Measurements from ENCODE around the gene KCNJ1. TPM values are rescaled to one million over a fixed set of nuclear protein-coding genes. Genes with fewer than 3 reads are reported as not detected.

The KCNJ1 gene
- total and polyA plus RNA-seq, 10 of the 15 experiments (the other 5 are each of a cell fraction or from before 2014, with no cell fraction given) = not detected

DNA sequence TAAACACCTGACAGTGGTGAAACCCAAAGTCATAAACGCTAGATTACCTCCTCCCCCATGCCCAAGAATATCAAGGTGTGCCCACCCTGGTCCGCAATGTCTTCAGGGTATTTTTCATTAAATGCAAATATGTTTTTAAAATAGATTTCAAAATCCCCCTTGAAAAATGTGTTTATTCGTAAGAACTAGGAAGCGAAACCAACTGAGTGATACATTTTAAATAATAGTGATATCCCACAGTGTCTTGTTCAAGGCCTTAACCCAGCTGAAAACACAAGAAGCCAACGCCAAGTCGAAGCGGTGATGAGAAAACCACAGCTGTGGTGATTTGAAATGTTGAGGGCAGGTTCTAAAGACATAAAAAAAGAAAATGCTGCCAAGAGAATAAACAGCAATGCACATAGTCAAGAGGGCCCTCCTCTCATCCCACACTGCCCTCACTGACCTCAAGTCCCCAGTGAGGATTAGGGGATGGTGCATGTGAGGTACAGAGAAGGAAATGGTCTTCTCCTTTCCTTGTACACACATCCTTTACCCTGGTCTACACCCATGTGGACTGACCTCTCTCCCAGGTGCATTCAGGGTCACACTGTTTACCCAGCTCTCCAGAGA, 25.5 kb downstream of the KCNJ1 start (continued):
- TF ChIP-seq, protein P1, sequence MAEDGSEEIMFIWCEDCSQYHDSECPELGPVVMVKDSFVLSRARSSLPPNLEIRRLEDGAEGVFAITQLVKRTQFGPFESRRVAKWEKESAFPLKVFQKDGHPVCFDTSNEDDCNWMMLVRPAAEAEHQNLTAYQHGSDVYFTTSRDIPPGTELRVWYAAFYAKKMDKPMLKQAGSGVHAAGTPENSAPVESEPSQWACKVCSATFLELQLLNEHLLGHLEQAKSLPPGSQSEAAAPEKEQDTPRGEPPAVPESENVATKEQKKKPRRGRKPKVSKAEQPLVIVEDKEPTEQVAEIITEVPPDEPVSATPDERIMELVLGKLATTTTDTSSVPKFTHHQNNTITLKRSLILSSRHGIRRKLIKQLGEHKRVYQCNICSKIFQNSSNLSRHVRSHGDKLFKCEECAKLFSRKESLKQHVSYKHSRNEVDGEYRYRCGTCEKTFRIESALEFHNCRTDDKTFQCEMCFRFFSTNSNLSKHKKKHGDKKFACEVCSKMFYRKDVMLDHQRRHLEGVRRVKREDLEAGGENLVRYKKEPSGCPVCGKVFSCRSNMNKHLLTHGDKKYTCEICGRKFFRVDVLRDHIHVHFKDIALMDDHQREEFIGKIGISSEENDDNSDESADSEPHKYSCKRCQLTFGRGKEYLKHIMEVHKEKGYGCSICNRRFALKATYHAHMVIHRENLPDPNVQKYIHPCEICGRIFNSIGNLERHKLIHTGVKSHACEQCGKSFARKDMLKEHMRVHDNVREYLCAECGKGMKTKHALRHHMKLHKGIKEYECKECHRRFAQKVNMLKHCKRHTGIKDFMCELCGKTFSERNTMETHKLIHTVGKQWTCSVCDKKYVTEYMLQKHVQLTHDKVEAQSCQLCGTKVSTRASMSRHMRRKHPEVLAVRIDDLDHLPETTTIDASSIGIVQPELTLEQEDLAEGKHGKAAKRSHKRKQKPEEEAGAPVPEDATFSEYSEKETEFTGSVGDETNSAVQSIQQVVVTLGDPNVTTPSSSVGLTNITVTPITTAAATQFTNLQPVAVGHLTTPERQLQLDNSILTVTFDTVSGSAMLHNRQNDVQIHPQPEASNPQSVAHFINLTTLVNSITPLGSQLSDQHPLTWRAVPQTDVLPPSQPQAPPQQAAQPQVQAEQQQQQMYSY (CRISPR knock-in tag; IDR thresholded peaks at IDR 0.05) = no peak
- TF ChIP-seq, protein P2, sequence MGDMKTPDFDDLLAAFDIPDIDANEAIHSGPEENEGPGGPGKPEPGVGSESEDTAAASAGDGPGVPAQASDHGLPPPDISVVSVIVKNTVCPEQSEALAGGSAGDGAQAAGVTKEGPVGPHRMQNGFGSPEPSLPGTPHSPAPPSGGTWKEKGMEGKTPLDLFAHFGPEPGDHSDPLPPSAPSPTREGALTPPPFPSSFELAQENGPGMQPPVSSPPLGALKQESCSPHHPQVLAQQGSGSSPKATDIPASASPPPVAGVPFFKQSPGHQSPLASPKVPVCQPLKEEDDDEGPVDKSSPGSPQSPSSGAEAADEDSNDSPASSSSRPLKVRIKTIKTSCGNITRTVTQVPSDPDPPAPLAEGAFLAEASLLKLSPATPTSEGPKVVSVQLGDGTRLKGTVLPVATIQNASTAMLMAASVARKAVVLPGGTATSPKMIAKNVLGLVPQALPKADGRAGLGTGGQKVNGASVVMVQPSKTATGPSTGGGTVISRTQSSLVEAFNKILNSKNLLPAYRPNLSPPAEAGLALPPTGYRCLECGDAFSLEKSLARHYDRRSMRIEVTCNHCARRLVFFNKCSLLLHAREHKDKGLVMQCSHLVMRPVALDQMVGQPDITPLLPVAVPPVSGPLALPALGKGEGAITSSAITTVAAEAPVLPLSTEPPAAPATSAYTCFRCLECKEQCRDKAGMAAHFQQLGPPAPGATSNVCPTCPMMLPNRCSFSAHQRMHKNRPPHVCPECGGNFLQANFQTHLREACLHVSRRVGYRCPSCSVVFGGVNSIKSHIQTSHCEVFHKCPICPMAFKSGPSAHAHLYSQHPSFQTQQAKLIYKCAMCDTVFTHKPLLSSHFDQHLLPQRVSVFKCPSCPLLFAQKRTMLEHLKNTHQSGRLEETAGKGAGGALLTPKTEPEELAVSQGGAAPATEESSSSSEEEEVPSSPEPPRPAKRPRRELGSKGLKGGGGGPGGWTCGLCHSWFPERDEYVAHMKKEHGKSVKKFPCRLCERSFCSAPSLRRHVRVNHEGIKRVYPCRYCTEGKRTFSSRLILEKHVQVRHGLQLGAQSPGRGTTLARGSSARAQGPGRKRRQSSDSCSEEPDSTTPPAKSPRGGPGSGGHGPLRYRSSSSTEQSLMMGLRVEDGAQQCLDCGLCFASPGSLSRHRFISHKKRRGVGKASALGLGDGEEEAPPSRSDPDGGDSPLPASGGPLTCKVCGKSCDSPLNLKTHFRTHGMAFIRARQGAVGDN (IDR thresholded peaks at IDR 0.05) = peak; percentile 60; the same call in 1 of the 2 replicates
- TF ChIP-seq NFIC (IDR thresholded peaks at IDR 0.05; ENCODE audit: low read depth, low read length) = peak; percentile 69
- TF ChIP-seq SMAD5 (IDR thresholded peaks at IDR 0.05; ENCODE audit: low read depth) = no peak
- TF ChIP-seq CBX5 (IDR thresholded peaks at IDR 0.05; ENCODE audit: low read depth) = 0 out of 2 replicates have a peak, but pooled peaks have one; percentile 35
- TF ChIP-seq EED (IDR thresholded peaks at IDR 0.05; ENCODE audit: low read depth) = no peak; the same call in 1 of the 2 replicates
- TF ChIP-seq KDM1A (IDR thresholded peaks at IDR 0.05; ENCODE audit: borderline replicate concordance) = no peak
- TF ChIP-seq EGR1 (IDR thresholded peaks at IDR 0.05; ENCODE audit: borderline replicate concordance in 1 of 2, low read depth in 2 of 2, low read length in 2 of 2) = no peak
- no peak for TF ChIP-seq MXI1 (IDR thresholded peaks at IDR 0.05; ENCODE audit: low read depth, low read length)
- TF ChIP-seq DPF2 (IDR thresholded peaks at IDR 0.05) = peak; percentile 47; the same call in 1 of the 2 replicates
- no peak for TF ChIP-seq POLR2AphosphoS5 (IDR thresholded peaks at IDR 0.05; ENCODE audit: low read length)
- no peak for TF ChIP-seq MYC (IDR thresholded peaks at IDR 0.05; ENCODE audit: insufficient read depth, insufficient read length, insufficient replicate concordance, low read length, severe bottlenecking)
- no peak for TF ChIP-seq ZSCAN29 (IDR thresholded peaks at IDR 0.05)
- no peak for TF ChIP-seq HCFC1 (IDR thresholded peaks at IDR 0.05; ENCODE audit: low read length)
- TF ChIP-seq TAF1 (IDR thresholded peaks at IDR 0.05; ENCODE audit: borderline replicate concordance, low read depth, low read length) = no peak
- TF ChIP-seq ASH2L (IDR thresholded peaks at IDR 0.05; ENCODE audit: borderline replicate concordance, low read depth) = no peak
- TF ChIP-seq RCOR1 (conservative IDR thresholded peaks at IDR 0.05; ENCODE audit: low read depth, low read length) = no peak
- TF ChIP-seq, protein P3, sequence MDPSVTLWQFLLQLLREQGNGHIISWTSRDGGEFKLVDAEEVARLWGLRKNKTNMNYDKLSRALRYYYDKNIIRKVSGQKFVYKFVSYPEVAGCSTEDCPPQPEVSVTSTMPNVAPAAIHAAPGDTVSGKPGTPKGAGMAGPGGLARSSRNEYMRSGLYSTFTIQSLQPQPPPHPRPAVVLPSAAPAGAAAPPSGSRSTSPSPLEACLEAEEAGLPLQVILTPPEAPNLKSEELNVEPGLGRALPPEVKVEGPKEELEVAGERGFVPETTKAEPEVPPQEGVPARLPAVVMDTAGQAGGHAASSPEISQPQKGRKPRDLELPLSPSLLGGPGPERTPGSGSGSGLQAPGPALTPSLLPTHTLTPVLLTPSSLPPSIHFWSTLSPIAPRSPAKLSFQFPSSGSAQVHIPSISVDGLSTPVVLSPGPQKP (IDR thresholded peaks at IDR 0.05; ENCODE audit: low read depth, low read length) = no peak
- TF ChIP-seq MTA2 (IDR thresholded peaks at IDR 0.05; ENCODE audit: low read depth) = peak; percentile 73
- no peak for TF ChIP-seq CREB1 (IDR thresholded peaks at IDR 0.05; ENCODE audit: low read depth)

Measured in GM12878 (cell line).